Spleen (tissue), 11 donors: Measurements from ENCODE around the gene RNF157. TPM values are rescaled to one million over a fixed set of nuclear protein-coding genes. Genes with fewer than 3 reads are reported as not detected.
"Not testable (repeated sequence)": the region's sequence is repeated elsewhere in the genome, so short reads cannot be mapped to it uniquely, and the experiment has no call there.

Source experiments
- DNase-seq: peaks from one replicate; pipeline ENCODE4 v3.0.0-alpha.2; 2020
- H3K27ac ChIP-seq, 8 donors: fragments of 200-600 bp; sonication (generic) in 7 of 8; 1 replicate in 4 of 8; 2 replicates in 4 of 8; pipeline versions ENCODE4 v1.5.0 to v1.8.0; 2016 to 2021; ENCODE audit warnings: inconsistent platforms in 4 of 8, mild to moderate bottlenecking in 4 of 8, moderate library complexity in 1 of 8
- H3K27me3 ChIP-seq, 7 donors: fragments of 200-600 bp; sonication (generic) in 6 of 7; replicated peaks in 1 of 7; 1 replicate in 4 of 7; 2 replicates in 3 of 7; pipeline versions ENCODE4 v1.5.0 to v1.8.0; 2016 to 2021; ENCODE audit warnings: inconsistent platforms in 3 of 7, mild to moderate bottlenecking in 1 of 7
- H3K36me3 ChIP-seq, 6 donors: fragments of 200-600 bp; sonication (generic) in 5 of 6; 1 replicate in 4 of 6; 2 replicates in 2 of 6; pipeline versions ENCODE4 v1.5.0 to v1.8.0; 2016 to 2021; ENCODE audit warnings: inconsistent platforms in 2 of 6
- H3K4me1 ChIP-seq, 6 donors: fragments of 200-600 bp; sonication (generic) in 5 of 6; 1 replicate in 3 of 6; 2 replicates in 3 of 6; pipeline versions ENCODE4 v1.5.0 to v1.8.0; 2016 to 2021; ENCODE audit warnings: inconsistent platforms in 3 of 6
- H3K4me3 ChIP-seq, 8 donors: fragments of 200-600 bp; sonication (generic) in 7 of 8; 1 replicate in 4 of 8; 2 replicates in 4 of 8; pipeline versions ENCODE4 v1.5.0 to v1.8.0; 2016 to 2021; ENCODE audit warnings: inconsistent platforms in 4 of 8, mild to moderate bottlenecking in 4 of 8, moderate library complexity in 2 of 8
- H3K9me3 ChIP-seq, 8 donors: fragments of 200-600 bp; sonication (generic) in 7 of 8; 1 replicate in 4 of 8; 2 replicates in 4 of 8; pipeline versions ENCODE4 v1.5.0 to v1.8.0; 2016 to 2021; ENCODE audit warnings: inconsistent platforms in 4 of 8
- CTCF ChIP-seq, 11 experiments: fragments of 200-600 bp in 7 of 11; fragments of 450-650 bp in 4 of 11; sonication (generic) in 4 of 11; IDR thresholded peaks in 8 of 11; conservative IDR thresholded peaks in 3 of 11; 1 replicate in 7 of 11; 2 replicates in 4 of 11; pipeline versions ENCODE4 v1.4.0 to v1.8.0; 2016 to 2021; ENCODE audit warnings: antibody characterized with exemption in 11 of 11, inconsistent platforms in 4 of 11, mild to moderate bottlenecking in 1 of 11
- POLR2A ChIP-seq, 3 donors: fragments of 450-650 bp; IDR thresholded peaks; one replicate each; pipeline ENCODE4 v1.5.1; 2017; ENCODE audit warnings: antibody characterized with exemption in 3 of 3, mild to moderate bottlenecking in 1 of 3
- POLR2AphosphoS5 ChIP-seq, 3 donors: sonication (generic); formaldehyde crosslinking; IDR thresholded peaks; one replicate each; pipeline ENCODE4 v1.5.1; 2017; ENCODE audit warnings: antibody characterized with exemption in 3 of 3
- WGBS, 5 donors: extraction: QIAGEN DNeasy Blood & Tissue Kit in 3 of 5; methylation state at CpG; one replicate each; pipeline versions ENCODE4 v1.1.5 to v1.1.7; 2013 to 2018; 5-methylcytosine and 5-hydroxymethylcytosine counted together
- intact Hi-C: fragments of 100-400 bp; cut with DNase I; formaldehyde crosslinking; loops from one replicate; pipeline ENCODE4 v1.15.0; 2023; ENCODE audit warnings: low total_unique reads
- polyA plus RNA-seq, 3 donors: library from polyadenylated mRNA; stranded (reverse); fragments of 200-250 nt; gene quantifications; one replicate each; pipeline ENCODE4 v1.2.1, GENCODE V29; 2013
- total RNA-seq, 7 donors: library from RNA; depleted of rRNA in 3 of 7; stranded (reverse); fragments of >200 nt in 3 of 7; fragmentation: NEBNext Ultra II Directional in 4 of 7; extraction: Animal tissue kit (Norgen Biotek cat#: 25700) in 4 of 7; gene quantifications; one replicate each; pipeline versions ENCODE4 v1.1.0 to v1.2.1, GENCODE V29; 2016 to 2021
- donor health status: healthy with polysubstance abuse.
- donor health status: DM: no; HTN: no; CAD: no; lungs with moderate emphysema.
- donor health status: DM: no; HTN: no; CAD: no.
- donor health status: Bipolar disorder and iron deficiency.
- donor health status: healthy.
- donor health status: DM: no; HTN: no; CAD: no.
- donor health status: DM: yes; HTN: yes; CAD: no.

Gene RNF157
- total and polyA plus RNA-seq, 10 donors = 0.89 to 13.0 (median 7.6) TPM

- no peaks in the 10 kb centered on the region for H3K36me3 ChIP-seq
- no peaks in the 10 kb centered on the region for H3K9me3 ChIP-seq
- intact Hi-C loops = loop anchor here (10.0 kb wide), 1 partner anchor 45 kb away; no protein-coding TSS in a partner anchor
- no peak for DNase-seq
- H3K4me3 ChIP-seq = no peak overlapping the region
- H3K4me1 ChIP-seq = peaks cover 0 to 68% (median 21%) of the 10 kb centered on the region in 6 donors
- 80 to 93% (median 90%) methylated on average over 4 of the region's 4 CpGs for WGBS, 5 donors
- peak overlapping the region in 4 of 8 donors; percentile 29 to 83 (median 80) for H3K27ac ChIP-seq
- no peaks in the 10 kb centered on the region for H3K27me3 ChIP-seq
- TF ChIP-seq POLR2A (IDR thresholded peaks at IDR 0.05) = no peak
Observed at GRCh38 chr17:76189741-76190140, 50.6 kb downstream of the RNF157 start.

- TF ChIP-seq CTCF (IDR thresholded peaks at IDR 0.05 in 8 of 11, conservative IDR thresholded peaks at IDR 0.05 in 3 of 11) (no peak), POLR2A (IDR thresholded peaks at IDR 0.05) (no peak), POLR2AphosphoS5 (IDR thresholded peaks at IDR 0.05) (no peak)
- Histone ChIP-seq H3K9me3 (no peaks in the 10 kb centered on the region), H3K4me1 (peaks cover 0 to 68% (median 21%) of the 10 kb centered on the region in 6 donors), H3K36me3 (no peaks in the 10 kb centered on the region), H3K27me3 (no peaks in the 10 kb centered on the region), H3K4me3 (no peak overlapping the region), H3K27ac (peak overlapping the region in 4 of 8 donors; percentile 29 to 83 (median 80))
- intact Hi-C loops = loop anchor here (10.0 kb wide), 1 partner anchor 46 kb away; no protein-coding TSS in a partner anchor
- DNase-seq = no peak
- 80 to 89% (median 83%) methylated on average over 4 of the region's 4 CpGs for WGBS, 5 donors
Observed at GRCh38 chr17:76189247-76189646, 51.0 kb downstream of the RNF157 start.

GRCh38 chr17:76188213-76189016, 51.9 kb downstream of the RNF157 start:
- intact Hi-C loops = loop anchor here (10.0 kb wide), 1 partner anchor 46 kb away; no protein-coding TSS in a partner anchor
- WGBS, 5 donors = 75 to 90% (median 77%) methylated on average over 4 of the region's 4 CpGs
- Histone ChIP-seq H3K27me3 (no peaks in the 10 kb centered on the region), H3K27ac (peak overlapping the region in 4 of 8 donors; percentile 16 to 83 (median 48)), H3K9me3 (no peaks in the 10 kb centered on the region), H3K4me1 (peaks cover 0 to 64% (median 21%) of the 10 kb centered on the region in 6 donors), H3K4me3 (no peak overlapping the region), H3K36me3 (no peaks in the 10 kb centered on the region)
- TF ChIP-seq POLR2AphosphoS5 (IDR thresholded peaks at IDR 0.05) (no peak), POLR2A (IDR thresholded peaks at IDR 0.05) (no peak), CTCF (IDR thresholded peaks at IDR 0.05 in 8 of 11, conservative IDR thresholded peaks at IDR 0.05 in 3 of 11) (no peak)
- DNase-seq = no peak

GRCh38 chr17:76186774-76187173, 53.5 kb downstream of the RNF157 start:
- 81 to 100% (median 96%) methylated on average over 2 of the region's 2 CpGs for WGBS, 5 donors
- intact Hi-C loops = loop anchor here (10.0 kb wide), 1 partner anchor 48 kb away; no protein-coding TSS in a partner anchor
- H3K9me3 ChIP-seq, DNase-seq, H3K36me3 ChIP-seq, H3K4me3 ChIP-seq, H3K27me3 ChIP-seq: not testable (repeated sequence)
- peaks cover 3 to 59% (median 22%) of the 10 kb centered on the region in 6 donors for H3K4me1 ChIP-seq
- peak overlapping the region in 3 of 8 donors; percentile 18 to 80 (median 30) for H3K27ac ChIP-seq

- intact Hi-C loops = loop anchor here (5.0 to 10.0 kb wide), 2 partner anchors 51 to 62 kb away; no protein-coding TSS in a partner anchor
Observed at GRCh38 chr17:76184290-76184689, 56.0 kb downstream of the RNF157 start.

More at GRCh38 chr17:76184290-76184689, 56.0 kb downstream of the RNF157 start:
- H3K27me3 ChIP-seq = no peaks in the 10 kb centered on the region
- no peak for TF ChIP-seq CTCF (IDR thresholded peaks at IDR 0.05 in 8 of 11, conservative IDR thresholded peaks at IDR 0.05 in 3 of 11)
- no peak for TF ChIP-seq POLR2A (IDR thresholded peaks at IDR 0.05)
- no peak for TF ChIP-seq POLR2AphosphoS5 (IDR thresholded peaks at IDR 0.05)
- no peaks in the 10 kb centered on the region for H3K36me3 ChIP-seq
- no peaks in the 10 kb centered on the region for H3K9me3 ChIP-seq
- H3K4me1 ChIP-seq = peaks cover 6 to 56% (median 23%) of the 10 kb centered on the region in 6 donors
- DNase-seq = no peak
- 67 to 80% (median 80%) methylated on average over 2 of the region's 2 CpGs for WGBS, 5 donors
- no peak overlapping the region for H3K4me3 ChIP-seq
- H3K27ac ChIP-seq = no peak overlapping the region
